ENCODE data around the gene STAM2.
"Not testable (repeated sequence)": the region's sequence is repeated elsewhere in the genome, so short reads cannot be mapped to it uniquely, and the experiment has no call there.

- not testable (repeated sequence) for TF ChIP-seq EZH2 (IDR thresholded peaks at IDR 0.05; ENCODE audit: low read length, unreplicated experiment)
- TF ChIP-seq, protein P1, sequence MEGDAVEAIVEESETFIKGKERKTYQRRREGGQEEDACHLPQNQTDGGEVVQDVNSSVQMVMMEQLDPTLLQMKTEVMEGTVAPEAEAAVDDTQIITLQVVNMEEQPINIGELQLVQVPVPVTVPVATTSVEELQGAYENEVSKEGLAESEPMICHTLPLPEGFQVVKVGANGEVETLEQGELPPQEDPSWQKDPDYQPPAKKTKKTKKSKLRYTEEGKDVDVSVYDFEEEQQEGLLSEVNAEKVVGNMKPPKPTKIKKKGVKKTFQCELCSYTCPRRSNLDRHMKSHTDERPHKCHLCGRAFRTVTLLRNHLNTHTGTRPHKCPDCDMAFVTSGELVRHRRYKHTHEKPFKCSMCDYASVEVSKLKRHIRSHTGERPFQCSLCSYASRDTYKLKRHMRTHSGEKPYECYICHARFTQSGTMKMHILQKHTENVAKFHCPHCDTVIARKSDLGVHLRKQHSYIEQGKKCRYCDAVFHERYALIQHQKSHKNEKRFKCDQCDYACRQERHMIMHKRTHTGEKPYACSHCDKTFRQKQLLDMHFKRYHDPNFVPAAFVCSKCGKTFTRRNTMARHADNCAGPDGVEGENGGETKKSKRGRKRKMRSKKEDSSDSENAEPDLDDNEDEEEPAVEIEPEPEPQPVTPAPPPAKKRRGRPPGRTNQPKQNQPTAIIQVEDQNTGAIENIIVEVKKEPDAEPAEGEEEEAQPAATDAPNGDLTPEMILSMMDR (conservative IDR thresholded peaks at IDR 0.05; ENCODE audit: low read depth, low read length) = not testable (repeated sequence)
These were observed 6.4 kb downstream of the STAM2 start for GRCh38 chr2:152169158-152169557.
